D341Med (cell line): Measurements from ENCODE around the gene NEURL1.

Experiments
- DNase-seq: peaks from one replicate; pipeline ENCODE4 v3.0.0; 2012; ENCODE audit warnings: low spot score

The NEURL1 gene

GRCh38 chr10:103547391-103547946 lies 54.0 kb downstream of the NEURL1 start:
- DNase-seq = peak; percentile 61

- no peak for DNase-seq
These were observed 54.5 kb downstream of the NEURL1 start for GRCh38 chr10:103548006-103548405.

GRCh38 chr10:103548581-103549348 lies 55.3 kb downstream of the NEURL1 start:
- no peak for DNase-seq

- DNase-seq = no peak
These were observed 55.8 kb downstream of the NEURL1 start for GRCh38 chr10:103549349-103549685.

- no peak for DNase-seq
These were observed 56.7 kb downstream of the NEURL1 start for GRCh38 chr10:103550229-103550628.

- no peak for DNase-seq
These were observed 58.4 kb downstream of the NEURL1 start for GRCh38 chr10:103551619-103552602.

- no peak for DNase-seq
These were observed 59.6 kb downstream of the NEURL1 start for GRCh38 chr10:103552856-103553742.

- no peak for DNase-seq
These were observed 60.4 kb downstream of the NEURL1 start for GRCh38 chr10:103553743-103554487.

GRCh38 chr10:103554488-103555324 lies 61.2 kb downstream of the NEURL1 start:
- DNase-seq = peak; percentile 70

GRCh38 chr10:103555325-103555649 lies 61.8 kb downstream of the NEURL1 start:
- DNase-seq = no peak

GRCh38 chr10:103555712-103556111 lies 62.2 kb downstream of the NEURL1 start:
- no peak for DNase-seq

- DNase-seq = no peak
These were observed 63.0 kb downstream of the NEURL1 start for GRCh38 chr10:103556383-103557007.

GRCh38 chr10:103557455-103557854 lies 64.0 kb downstream of the NEURL1 start:
- no peak for DNase-seq

- no peak for DNase-seq
These were observed 65.4 kb downstream of the NEURL1 start for GRCh38 chr10:103558911-103559310.

- no peak for DNase-seq
These were observed 66.3 kb downstream of the NEURL1 start for GRCh38 chr10:103559776-103560175.

GRCh38 chr10:103560886-103561285 lies 67.4 kb downstream of the NEURL1 start:
- DNase-seq = no peak

- DNase-seq = no peak
These were observed 68.9 kb downstream of the NEURL1 start for GRCh38 chr10:103562383-103562782.

- DNase-seq = no peak
These were observed 70.0 kb downstream of the NEURL1 start for GRCh38 chr10:103563231-103564115.

- DNase-seq = no peak
These were observed 70.6 kb downstream of the NEURL1 start for GRCh38 chr10:103564116-103564501.
